Progenitor cell of endocrine pancreas (in vitro differentiated cells): ENCODE data around the gene NDRG4. TPM values are rescaled to one million over a fixed set of nuclear protein-coding genes. Genes with fewer than 3 reads are reported as not detected.

Experiments
- DNase-seq: peaks from one replicate; pipeline ENCODE4 v3.0.0; 2021; ENCODE audit warnings: low spot score; ENCODE audit not compliant: unreplicated experiment
- H3K27ac Mint-ChIP-seq: 2 replicates; pipeline ENCODE4 v1.8.0; 2021; ENCODE audit warnings: mild to moderate bottlenecking, moderate library complexity, mixed read lengths
- H3K27me3 Mint-ChIP-seq: 2 replicates; pipeline ENCODE4 v1.8.0; 2021; ENCODE audit warnings: mixed read lengths
- H3K36me3 Mint-ChIP-seq: 2 replicates; pipeline ENCODE4 v1.8.0; 2022; ENCODE audit warnings: mixed read lengths; ENCODE audit not compliant: insufficient read depth
- H3K4me1 Mint-ChIP-seq: 2 replicates; pipeline ENCODE4 v1.8.0; 2021; ENCODE audit warnings: low read depth, mixed read lengths
- H3K4me3 Mint-ChIP-seq: 2 replicates; pipeline ENCODE4 v1.8.0; 2021; ENCODE audit warnings: low read depth, mild to moderate bottlenecking, moderate library complexity, mixed read lengths
- H3K9me3 Mint-ChIP-seq: 2 replicates; pipeline ENCODE4 v1.8.0; 2021; ENCODE audit warnings: low read depth, mixed read lengths
- total RNA-seq: library from RNA; stranded (reverse); gene quantifications from 2 replicates; pipeline ENCODE4 v1.2.1, GENCODE V29; 2021
- TF ChIP-seq, protein P1 (sequence below): fragments of 200-600 bp; sonication (generic); IDR thresholded peaks from one replicate; pipeline ENCODE4 v1.5.0; 2021; ENCODE audit warnings: antibody characterized with exemption, mild to moderate bottlenecking; ENCODE audit not compliant: unreplicated experiment

Gene NDRG4
- total RNA-seq, 1 donor from 2014 or later, result 25.7 TPM

DNA sequence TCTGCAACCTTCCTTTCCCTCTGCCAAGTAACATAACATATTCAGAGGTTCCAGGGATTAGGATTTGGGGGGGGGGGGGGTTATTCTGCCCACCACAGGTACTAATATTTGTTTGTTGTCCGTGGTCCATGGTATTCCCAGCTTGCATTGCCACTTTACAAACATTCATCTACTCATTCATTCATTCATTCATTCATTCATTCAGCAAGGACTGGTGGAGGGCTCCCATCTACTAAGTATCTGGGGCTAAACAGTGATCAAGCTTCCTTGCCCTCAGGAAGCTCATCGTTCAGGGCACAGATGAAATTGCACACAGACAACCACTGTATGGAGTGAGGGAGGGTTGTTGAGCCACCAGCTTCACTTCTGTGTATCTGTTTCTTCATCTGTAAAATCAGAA, 45.8 kb upstream of the NDRG4 start:
- H3K4me1 Mint-ChIP-seq, result peaks cover 8% of the 10 kb centered on the region
- no peak overlapping the region for H3K4me3 Mint-ChIP-seq
- H3K27ac Mint-ChIP-seq, result no peak overlapping the region
- H3K9me3 Mint-ChIP-seq, result no peaks in the 10 kb centered on the region
- TF ChIP-seq, protein P1, sequence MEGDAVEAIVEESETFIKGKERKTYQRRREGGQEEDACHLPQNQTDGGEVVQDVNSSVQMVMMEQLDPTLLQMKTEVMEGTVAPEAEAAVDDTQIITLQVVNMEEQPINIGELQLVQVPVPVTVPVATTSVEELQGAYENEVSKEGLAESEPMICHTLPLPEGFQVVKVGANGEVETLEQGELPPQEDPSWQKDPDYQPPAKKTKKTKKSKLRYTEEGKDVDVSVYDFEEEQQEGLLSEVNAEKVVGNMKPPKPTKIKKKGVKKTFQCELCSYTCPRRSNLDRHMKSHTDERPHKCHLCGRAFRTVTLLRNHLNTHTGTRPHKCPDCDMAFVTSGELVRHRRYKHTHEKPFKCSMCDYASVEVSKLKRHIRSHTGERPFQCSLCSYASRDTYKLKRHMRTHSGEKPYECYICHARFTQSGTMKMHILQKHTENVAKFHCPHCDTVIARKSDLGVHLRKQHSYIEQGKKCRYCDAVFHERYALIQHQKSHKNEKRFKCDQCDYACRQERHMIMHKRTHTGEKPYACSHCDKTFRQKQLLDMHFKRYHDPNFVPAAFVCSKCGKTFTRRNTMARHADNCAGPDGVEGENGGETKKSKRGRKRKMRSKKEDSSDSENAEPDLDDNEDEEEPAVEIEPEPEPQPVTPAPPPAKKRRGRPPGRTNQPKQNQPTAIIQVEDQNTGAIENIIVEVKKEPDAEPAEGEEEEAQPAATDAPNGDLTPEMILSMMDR, result no peak
- no peak for DNase-seq
- H3K36me3 Mint-ChIP-seq, result no peaks in the 10 kb centered on the region
- H3K27me3 Mint-ChIP-seq, result peaks cover 6% of the 10 kb centered on the region

DNA sequence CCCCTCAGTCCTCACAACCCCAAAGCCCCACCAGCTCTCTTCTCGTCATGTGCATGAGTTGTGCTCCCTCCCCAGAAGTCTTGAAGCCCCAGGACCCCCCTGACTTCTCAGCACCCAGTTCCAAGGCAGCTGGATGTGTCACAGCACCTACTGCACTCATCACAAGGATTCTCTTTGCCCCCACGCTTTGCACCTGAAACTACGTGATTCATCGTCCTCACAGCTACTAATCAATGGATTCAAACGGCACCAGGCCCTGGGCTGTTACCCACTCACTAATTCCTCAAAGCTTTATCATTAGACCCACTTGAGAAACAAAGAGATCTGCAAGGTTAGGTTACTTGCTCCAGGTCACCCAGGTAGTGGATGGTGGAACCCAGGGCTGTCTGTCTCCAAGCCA, 45.1 kb upstream of the NDRG4 start:
- peaks cover 10% of the 10 kb centered on the region for H3K27me3 Mint-ChIP-seq
- no peak overlapping the region for H3K27ac Mint-ChIP-seq

GRCh38 chr16:58455750-58456149, 44.2 kb upstream of the NDRG4 start:
- peaks cover 12% of the 10 kb centered on the region for H3K27me3 Mint-ChIP-seq
- no peak overlapping the region for H3K4me3 Mint-ChIP-seq
- no peaks in the 10 kb centered on the region for H3K9me3 Mint-ChIP-seq
- H3K4me1 Mint-ChIP-seq, result peaks cover 8% of the 10 kb centered on the region
- H3K27ac Mint-ChIP-seq, result no peak overlapping the region
- TF ChIP-seq, protein P1, result no peak
- DNase-seq, result no peak
- no peaks in the 10 kb centered on the region for H3K36me3 Mint-ChIP-seq

More for the DNA sequence above, 45.1 kb upstream of the NDRG4 start:
- Mint-ChIP-seq H3K4me1 (peaks cover 8% of the 10 kb centered on the region), H3K4me3 (no peak overlapping the region), H3K36me3 (no peaks in the 10 kb centered on the region), H3K9me3 (no peaks in the 10 kb centered on the region)
- no peak for DNase-seq
- TF ChIP-seq, protein P1, result no peak

DNA sequence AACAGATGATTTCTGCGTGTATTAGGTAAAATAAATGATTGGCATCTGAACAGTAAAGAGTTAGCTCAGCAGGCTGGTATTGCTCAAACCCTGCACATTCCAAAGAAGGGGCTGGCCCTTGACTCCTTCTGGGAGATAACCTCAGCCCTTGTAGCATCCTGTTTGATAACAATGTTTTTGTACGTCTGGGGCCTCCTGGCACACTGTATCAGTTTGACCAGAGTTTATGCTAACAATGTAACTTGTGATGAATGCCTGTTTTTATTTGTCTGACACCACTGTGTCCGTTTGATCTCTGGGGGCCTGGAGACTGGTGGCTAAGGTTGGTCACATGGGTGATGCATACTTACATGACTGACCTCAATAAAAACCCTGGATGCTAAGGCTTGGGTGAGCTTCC, 43.8 kb upstream of the NDRG4 start:
- DNase-seq, result no peak
- H3K36me3 Mint-ChIP-seq, result no peaks in the 10 kb centered on the region
- TF ChIP-seq, protein P1, result no peak

DNA sequence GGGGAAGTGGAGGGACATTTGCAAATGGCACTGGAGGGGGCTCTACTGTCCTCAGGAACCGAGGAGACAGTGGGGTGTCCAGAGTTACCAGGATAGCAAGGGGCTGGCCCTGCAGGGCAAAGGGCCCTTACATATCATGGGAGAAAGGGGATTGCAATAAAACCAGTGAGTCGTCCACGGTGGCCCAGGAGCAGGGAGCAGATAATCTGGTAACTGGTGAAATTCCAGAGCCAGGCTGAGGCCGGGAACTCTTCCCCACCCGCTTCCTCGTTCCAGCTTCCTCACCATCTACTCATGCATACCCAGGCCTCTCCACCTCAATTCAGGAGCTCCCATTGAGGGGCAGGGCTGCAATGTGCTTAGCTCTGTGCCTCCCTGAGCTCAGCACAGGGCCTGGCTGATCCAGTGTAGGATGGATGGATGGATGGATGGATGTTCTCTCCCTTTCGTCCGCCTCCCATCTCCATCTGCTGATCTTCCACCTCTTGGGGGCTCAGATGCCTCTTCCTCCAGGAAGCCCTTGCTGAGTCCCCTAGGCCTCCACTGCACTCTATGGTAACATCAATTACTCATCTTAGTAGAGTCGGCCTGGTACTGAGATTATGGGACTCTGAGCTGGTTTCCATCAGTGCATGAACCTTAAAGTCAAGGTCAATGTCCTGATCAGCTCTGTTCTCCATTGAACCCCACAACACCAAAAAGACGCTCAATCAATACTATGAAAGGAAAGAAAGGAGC, 41.2 kb upstream of the NDRG4 start:
- no peak for DNase-seq
- Mint-ChIP-seq H3K27me3 (peaks cover 33% of the 10 kb centered on the region), H3K27ac (no peak overlapping the region), H3K4me3 (no peak overlapping the region), H3K9me3 (no peaks in the 10 kb centered on the region), H3K36me3 (no peaks in the 10 kb centered on the region), H3K4me1 (peaks cover 4% of the 10 kb centered on the region)
- TF ChIP-seq, protein P1, result no peak

More for the DNA sequence above, 43.8 kb upstream of the NDRG4 start:
- Mint-ChIP-seq H3K9me3 (no peaks in the 10 kb centered on the region), H3K4me3 (no peak overlapping the region), H3K27ac (no peak overlapping the region), H3K4me1 (peaks cover 8% of the 10 kb centered on the region), H3K27me3 (peaks cover 16% of the 10 kb centered on the region)
